Transverse colon (tissue), 3 donors: ENCODE data around the gene SLFN5.

Experiments used
- CTCF ChIP-seq, 5 experiments: fragments of 200-600 bp in 3 of 5; fragments of 450-650 bp in 2 of 5; sonication (generic) in 3 of 5; IDR thresholded peaks; 1 replicate in 2 of 5; 2 replicates in 3 of 5; pipeline ENCODE4 v1.5.1; 2016 to 2017; ENCODE audit warnings: antibody characterized with exemption in 5 of 5, inconsistent platforms in 3 of 5, mild to moderate bottlenecking in 2 of 5, moderate library complexity in 1 of 5
- EP300 ChIP-seq: sonication (generic); formaldehyde crosslinking; IDR thresholded peaks from one replicate; pipeline ENCODE4 v1.6.1; 2017; ENCODE audit warnings: antibody characterized with exemption, low read depth
- POLR2A ChIP-seq: fragments of 450-650 bp; IDR thresholded peaks from one replicate; pipeline ENCODE4 v1.6.1; 2016; ENCODE audit warnings: antibody characterized with exemption, mild to moderate bottlenecking, moderate library complexity

DNA sequence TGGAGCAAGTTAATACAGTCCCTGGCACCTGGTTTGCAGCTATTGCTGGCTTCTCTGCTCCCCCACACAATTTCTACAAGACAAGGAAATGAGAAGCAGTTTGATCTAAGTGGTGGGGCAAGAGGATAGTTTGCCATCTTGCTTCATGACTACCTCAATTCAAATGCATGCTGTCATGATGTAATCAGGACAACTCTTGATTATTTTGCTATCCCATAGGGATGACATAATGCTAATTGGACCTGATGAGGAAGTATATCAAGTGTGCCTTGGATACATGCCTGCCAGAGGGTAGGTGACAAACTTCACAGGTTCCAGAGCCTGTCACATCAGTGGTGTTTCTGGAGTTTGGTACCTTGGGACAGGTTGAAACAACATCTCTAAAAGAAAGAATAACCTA is 40.9 kb downstream of the SLFN5 start:
- TF ChIP-seq CTCF (IDR thresholded peaks at IDR 0.05) (no peak), EP300 (no peak), POLR2A (no peak)
